Gastroesophageal sphincter (tissue), 3 donors: Measurements from ENCODE around the gene DNAL4.

Experiments used
- POLR2A ChIP-seq, 2 donors: fragments of 450-650 bp; IDR thresholded peaks; one replicate each; pipeline ENCODE4 v1.6.1; 2017; ENCODE audit warnings: antibody characterized with exemption in 2 of 2, mild to moderate bottlenecking in 2 of 2, moderate library complexity in 1 of 2
- POLR2AphosphoS5 ChIP-seq: sonication (generic); formaldehyde crosslinking; IDR thresholded peaks from one replicate; pipeline ENCODE4 v1.6.1; 2017; ENCODE audit warnings: antibody characterized with exemption
- TF ChIP-seq, protein P1 (sequence below), 4 experiments: fragments of 200-600 bp in 2 of 4; fragments of 450-650 bp in 2 of 4; sonication (generic) in 1 of 4; IDR thresholded peaks; one replicate each; pipeline ENCODE4 v1.5.1; 2017 to 2019; ENCODE audit warnings: antibody characterized with exemption in 4 of 4, mild to moderate bottlenecking in 2 of 4, moderate library complexity in 2 of 4

DNA sequence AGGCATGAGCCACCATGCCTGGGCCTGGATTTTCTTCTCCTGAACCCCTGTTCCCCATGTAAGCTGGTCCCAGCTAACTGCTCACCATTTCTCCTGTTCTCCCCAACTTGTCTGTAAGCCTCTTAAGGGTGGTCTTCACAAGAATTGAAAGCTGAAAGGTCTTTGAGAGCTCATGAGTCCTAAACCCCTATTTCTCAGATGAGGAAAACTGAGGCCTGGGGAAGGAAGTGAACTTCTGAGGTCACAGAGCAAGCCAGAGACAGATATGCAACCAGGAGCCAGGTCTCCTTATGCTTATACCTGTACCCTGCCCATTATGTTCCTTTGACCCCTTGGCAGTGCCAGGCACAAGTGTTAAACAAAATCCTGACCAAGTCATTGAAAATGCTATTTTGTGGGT, 33.6 kb upstream of the DNAL4 start:
- TF ChIP-seq, protein P1, sequence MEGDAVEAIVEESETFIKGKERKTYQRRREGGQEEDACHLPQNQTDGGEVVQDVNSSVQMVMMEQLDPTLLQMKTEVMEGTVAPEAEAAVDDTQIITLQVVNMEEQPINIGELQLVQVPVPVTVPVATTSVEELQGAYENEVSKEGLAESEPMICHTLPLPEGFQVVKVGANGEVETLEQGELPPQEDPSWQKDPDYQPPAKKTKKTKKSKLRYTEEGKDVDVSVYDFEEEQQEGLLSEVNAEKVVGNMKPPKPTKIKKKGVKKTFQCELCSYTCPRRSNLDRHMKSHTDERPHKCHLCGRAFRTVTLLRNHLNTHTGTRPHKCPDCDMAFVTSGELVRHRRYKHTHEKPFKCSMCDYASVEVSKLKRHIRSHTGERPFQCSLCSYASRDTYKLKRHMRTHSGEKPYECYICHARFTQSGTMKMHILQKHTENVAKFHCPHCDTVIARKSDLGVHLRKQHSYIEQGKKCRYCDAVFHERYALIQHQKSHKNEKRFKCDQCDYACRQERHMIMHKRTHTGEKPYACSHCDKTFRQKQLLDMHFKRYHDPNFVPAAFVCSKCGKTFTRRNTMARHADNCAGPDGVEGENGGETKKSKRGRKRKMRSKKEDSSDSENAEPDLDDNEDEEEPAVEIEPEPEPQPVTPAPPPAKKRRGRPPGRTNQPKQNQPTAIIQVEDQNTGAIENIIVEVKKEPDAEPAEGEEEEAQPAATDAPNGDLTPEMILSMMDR (IDR thresholded peaks at IDR 0.05), result no peak
- TF ChIP-seq POLR2AphosphoS5 (no peak), POLR2A (IDR thresholded peaks at IDR 0.05) (no peak)
